ENCODE data around the gene MOK. TPM values are rescaled to one million over a fixed set of nuclear protein-coding genes. Genes with fewer than 3 reads are reported as not detected.

Gene MOK
- total RNA-seq, 1 donor from 2014 or later = 3.9 TPM

- no peak for DNase-seq
Observed at GRCh38 chr14:102201776-102202175, 103.2 kb downstream of the MOK start.

GRCh38 chr14:102201353-102201738 is 103.6 kb downstream of the MOK start:
- DNase-seq = no peak

GRCh38 chr14:102200690-102201352 is 104.1 kb downstream of the MOK start:
- no peak for DNase-seq

GRCh38 chr14:102197317-102197853 is 107.6 kb downstream of the MOK start:
- no peak for DNase-seq

GRCh38 chr14:102196902-102197230 is 108.1 kb downstream of the MOK start:
- DNase-seq = no peak

GRCh38 chr14:102196039-102196901 is 108.7 kb downstream of the MOK start:
- DNase-seq = no peak

GRCh38 chr14:102195446-102195845 is 109.5 kb downstream of the MOK start:
- DNase-seq = no peak

GRCh38 chr14:102194856-102195255 is 110.1 kb downstream of the MOK start:
- DNase-seq = no peak

GRCh38 chr14:102192840-102193502 is 112.0 kb downstream of the MOK start:
- no peak for DNase-seq

- no peak for DNase-seq
Observed at GRCh38 chr14:102189874-102190273, 115.1 kb downstream of the MOK start.

- DNase-seq = no peak
Observed at GRCh38 chr14:102188187-102188586, 116.8 kb downstream of the MOK start.

- no peak for DNase-seq
Observed at GRCh38 chr14:102187568-102188001, 117.4 kb downstream of the MOK start.

- peak; percentile 26 for DNase-seq
Observed at GRCh38 chr14:102187044-102187443, 117.9 kb downstream of the MOK start.

GRCh38 chr14:102185360-102185759 is 119.6 kb downstream of the MOK start:
- DNase-seq = no peak

GRCh38 chr14:102184316-102185035 is 120.5 kb downstream of the MOK start:
- no peak for DNase-seq

- DNase-seq = no peak
Observed at GRCh38 chr14:102183886-102184285, 121.1 kb downstream of the MOK start.

GRCh38 chr14:102182936-102183619 is 121.9 kb downstream of the MOK start:
- no peak for DNase-seq

- peak; percentile 60 for DNase-seq
Observed at GRCh38 chr14:102182190-102182589, 122.8 kb downstream of the MOK start.

- DNase-seq = no peak
Observed at GRCh38 chr14:102181187-102181586, 123.8 kb downstream of the MOK start.

- DNase-seq = no peak
Observed at GRCh38 chr14:102180248-102180998, 124.5 kb downstream of the MOK start.
